Choroid plexus epithelial cell (primary cell): Measurements from ENCODE around the gene SPON2.

Experiments
- DNase-seq: peaks from one replicate; pipeline ENCODE4 v3.0.0-alpha.2; 2010; ENCODE audit warnings: low read depth
- H3K4me3 ChIP-seq: 2 replicates; pipeline ENCODE4 v1.5.1; 2011; ENCODE audit warnings: low read depth, mild to moderate bottlenecking, control low read depth, low read length, moderate library complexity
- CTCF ChIP-seq: conservative IDR thresholded peaks from 2 replicates; pipeline ENCODE4 v1.5.1; 2011; ENCODE audit warnings: low read depth, mild to moderate bottlenecking, control low read depth, inconsistent platforms, low read length, moderate library complexity

SPON2 gene

GRCh38 chr4:1183985-1184773 lies 11.8 kb upstream of the SPON2 start:
- H3K4me3 ChIP-seq, result no peak overlapping the region
- no peak for TF ChIP-seq CTCF
- no peak for DNase-seq

- no peak for TF ChIP-seq CTCF
- no peak overlapping the region for H3K4me3 ChIP-seq
- DNase-seq, result no peak
Observed at GRCh38 chr4:1182313-1182712, 9.9 kb upstream of the SPON2 start.

- DNase-seq, result no peak
Observed at GRCh38 chr4:1180663-1181062, 8.3 kb upstream of the SPON2 start.

GRCh38 chr4:1179976-1180375 lies 7.6 kb upstream of the SPON2 start:
- no peak overlapping the region for H3K4me3 ChIP-seq
- DNase-seq, result no peak
- TF ChIP-seq CTCF, result no peak

More at GRCh38 chr4:1180663-1181062, 8.3 kb upstream of the SPON2 start:
- no peak for TF ChIP-seq CTCF
- no peak overlapping the region for H3K4me3 ChIP-seq

GRCh38 chr4:1179089-1179441 lies 6.7 kb upstream of the SPON2 start:
- no peak overlapping the region for H3K4me3 ChIP-seq
- no peak for TF ChIP-seq CTCF
- DNase-seq, result no peak

- TF ChIP-seq CTCF, result no peak
- DNase-seq, result no peak
- no peak overlapping the region for H3K4me3 ChIP-seq
Observed at GRCh38 chr4:1178300-1179088, 6.1 kb upstream of the SPON2 start.
